GM12878 (cell line): Measurements from ENCODE around the gene PKD1. TPM values are rescaled to one million over a fixed set of nuclear protein-coding genes. Genes with fewer than 3 reads are reported as not detected.

ENCODE experiments used
- ATAC-seq: fragments of 200-7000 bp; cut with Tn5 transposase; 3 replicates; pipeline ENCODE4 v1.9.1; 2020; ENCODE audit warnings: mild to moderate bottlenecking, moderate library complexity
- BruUV-seq: library from RNA; stranded (reverse); fragments of 400-500 nt; replicated peaks from 2 replicates; lab custom pipeline; 2021; lab: Mats Ljungman, UMichigan
- CTCF ChIA-PET: fragments of 300-600 bp; sonication (Branson Sonifier 250); formaldehyde crosslinking; extraction: SDS; loops from one replicate; lab custom pipeline; 2021; ENCODE audit warnings: inconsistent platforms; lab: Yijun Ruan, JAX
- POLR2A ChIA-PET: fragments of 350-600 bp; formaldehyde crosslinking; extraction: SDS; loops from one replicate; lab custom pipeline; 2021; ENCODE audit warnings: inconsistent platforms; lab: Charles Lee
- RAD21 ChIA-PET: fragments of 300-600 bp; sonication (Branson Sonifier 250); formaldehyde crosslinking; loops from one replicate; lab custom pipeline; 2023; ENCODE audit warnings: antibody characterized with exemption; ENCODE audit not compliant: unreplicated experiment; lab: Charles Lee
- SMC1A ChIA-PET: fragments of 300-600 bp; sonication (Branson Sonifier 250); formaldehyde crosslinking; loops from one replicate; lab custom pipeline; 2023; ENCODE audit not compliant: unreplicated experiment, uncharacterized antibody; lab: Charles Lee
- DNase-seq: peaks from one replicate; pipeline ENCODE4 v3.0.0-alpha.2; 2011; ENCODE audit warnings: low read depth, low spot score
- FAIRE-seq: peaks from 3 replicates; lab custom pipeline; 2011; peaks lifted over from hg19 to GRCh38; lab: Jason Lieb, UNC
- H2AFZ ChIP-seq: 2 replicates; pipeline ENCODE4 v1.6.0; 2011; ENCODE audit warnings: low read depth, low read length, control low read depth; ENCODE audit not compliant: control insufficient read depth
- H3K27ac ChIP-seq: 2 replicates; pipeline ENCODE4 v1.5.1; 2011; ENCODE audit warnings: control low read depth; ENCODE audit not compliant: control insufficient read depth, insufficient read depth
- H3K27me3 ChIP-seq, 2 experiments: replicated peaks in 1 of 2; 2 replicates each; pipeline versions ENCODE4 v1.6.0 to v1.6.1; 2011; ENCODE audit warnings: low read length in 1 of 2; ENCODE audit not compliant: control insufficient read depth in 2 of 2, insufficient read depth in 2 of 2
- H3K36me3 ChIP-seq, 2 experiments: 2 replicates each; pipeline ENCODE4 v1.5.1; 2011; ENCODE audit warnings: low read length in 1 of 2; ENCODE audit not compliant: control insufficient read depth in 2 of 2, insufficient read depth in 2 of 2
- H3K4me1 ChIP-seq: 2 replicates; pipeline ENCODE4 v1.6.1; 2011; ENCODE audit warnings: mild to moderate bottlenecking, low read length, moderate library complexity, mixed read lengths; ENCODE audit not compliant: control insufficient read depth, insufficient read depth
- H3K4me2 ChIP-seq: 2 replicates; pipeline ENCODE4 v1.6.0; 2011; ENCODE audit warnings: control low read depth; ENCODE audit not compliant: control insufficient read depth, insufficient read depth
- H3K4me3 ChIP-seq: fragments of 200-600 bp; sonication (generic); 2 replicates; pipeline ENCODE4 v1.5.1; 2016
- H3K79me2 ChIP-seq: 2 replicates; pipeline ENCODE4 v1.6.0; 2011; ENCODE audit warnings: low read length; ENCODE audit not compliant: control insufficient read depth, insufficient read depth
- H3K9ac ChIP-seq: 2 replicates; pipeline ENCODE4 v1.8.0; 2011; ENCODE audit warnings: low read length, control low read depth, mixed read lengths; ENCODE audit not compliant: control insufficient read depth, insufficient read depth
- H3K9me3 ChIP-seq: replicated peaks from 3 replicates; pipeline ENCODE4 v1.5.1; 2011; ENCODE audit warnings: mild to moderate bottlenecking, low read length; ENCODE audit not compliant: control insufficient read depth, insufficient read depth
- H4K20me1 ChIP-seq: 2 replicates; pipeline ENCODE4 v1.6.0; 2011; ENCODE audit not compliant: control insufficient read depth, insufficient read depth
- ASH2L ChIP-seq: fragments of 300-600, 200-600 bp; sonication (generic); IDR thresholded peaks from 2 replicates; pipeline ENCODE4 v1.6.1; 2017; ENCODE audit warnings: low read depth, mild to moderate bottlenecking, borderline replicate concordance
- CBX3 ChIP-seq: fragments of 200-600 bp; sonication (generic); IDR thresholded peaks from 2 replicates; pipeline ENCODE4 v1.6.1; 2016; ENCODE audit warnings: low read depth, borderline replicate concordance
- IKZF1 ChIP-seq: fragments of 450-650 bp; conservative IDR thresholded peaks from 2 replicates; pipeline ENCODE4 v1.6.1; 2017; ENCODE audit warnings: antibody characterized with exemption, mild to moderate bottlenecking
- JUND ChIP-seq: IDR thresholded peaks from 2 replicates; pipeline ENCODE4 v1.6.1; 2012; ENCODE audit warnings: low read depth, mild to moderate bottlenecking, low read length, improper control_type of control experiment, moderate library complexity
- KLF5 ChIP-seq: fragments of 450-650 bp; IDR thresholded peaks from 2 replicates; pipeline ENCODE4 v1.6.1; 2014; ENCODE audit warnings: mild to moderate bottlenecking; ENCODE audit not compliant: partially characterized antibody
- MYB ChIP-seq: fragments of 150-350 bp; IDR thresholded peaks from 2 replicates; pipeline ENCODE4 v1.6.1; 2014; ENCODE audit warnings: mild to moderate bottlenecking, low read depth, low read length, borderline replicate concordance
- NR2C2 ChIP-seq: IDR thresholded peaks from 2 replicates; pipeline ENCODE4 v1.6.1; 2011; ENCODE audit warnings: borderline replicate concordance, low read depth; ENCODE audit not compliant: control insufficient read depth, insufficient read length
- RUNX3 ChIP-seq: IDR thresholded peaks from 2 replicates; pipeline ENCODE4 v1.6.1; 2012; ENCODE audit warnings: low read length, inconsistent platforms
- SREBF1 ChIP-seq: IDR thresholded peaks from 2 replicates; pipeline ENCODE4 v1.6.1; 2012; ENCODE audit warnings: mild to moderate bottlenecking, low read length
- SUZ12 ChIP-seq: fragments of 200-600 bp; sonication (generic); IDR thresholded peaks from one replicate; pipeline ENCODE4 v1.6.1; 2018; ENCODE audit warnings: antibody characterized with exemption, mild to moderate bottlenecking; ENCODE audit not compliant: unreplicated experiment
- TBL1XR1 ChIP-seq: IDR thresholded peaks from 2 replicates; pipeline ENCODE4 v1.6.1; 2012; ENCODE audit warnings: low read depth, low read length, improper control_type of control experiment
- USF2 ChIP-seq: IDR thresholded peaks from 2 replicates; pipeline ENCODE4 v1.6.1; 2011; ENCODE audit warnings: low read depth, low read length, improper control_type of control experiment, borderline replicate concordance
- ZNF217 ChIP-seq: fragments of 450-650 bp; IDR thresholded peaks from 2 replicates; pipeline ENCODE4 v1.6.1; 2017; ENCODE audit warnings: antibody characterized with exemption, mild to moderate bottlenecking
- WGBS: methylation state at CpG from one replicate; pipeline ENCODE4 v1.1.6; 2016; ENCODE audit warnings: low lambda C conversion rate; ENCODE audit not compliant: insufficient replicate concordance, insufficient coverage; ENCODE audit errors: missing lambda C conversion rate; 5-methylcytosine and 5-hydroxymethylcytosine counted together
- in situ Hi-C: fragments of 300-500 bp; cut with MboI; formaldehyde crosslinking; loops from 9 replicates; pipeline ENCODE4 v1.14.3; 2018; ENCODE audit warnings: mixed read lengths
- intact Hi-C: fragments of 100-400 bp; cut with micrococcal nuclease; formaldehyde crosslinking; loops from one replicate; pipeline ENCODE4 v1.14.2; 2022; ENCODE audit not compliant: unreplicated experiment
- polyA plus RNA-seq, 11 experiments: library from polyadenylated mRNA; depleted of rRNA in 4 of 11; unstranded in 6 of 11; stranded (reverse) in 5 of 11; fragments of >200 nt; fragmentation: Nextera tagmentation in 4 of 11; fragmentation: Illumina TruSeq in 1 of 11; extraction: Ambion mirVana in 4 of 11; extraction: Trizol in 1 of 11; gene quantifications; 1 replicate in 1 of 11; 2 replicates in 10 of 11; pipeline versions ENCODE4 v1.2.1 to v1.2.3, GENCODE V29; 2011 to 2016; ENCODE audit warnings: inconsistent platforms in 2 of 11, missing spikeins in 2 of 11, low read depth in 1 of 11
- total RNA-seq, 4 experiments: library from RNA; depleted of rRNA in 3 of 4; stranded (reverse); fragments of >200 nt in 3 of 4; fragmentation: Illumina TruSeq in 1 of 4; extraction: Trizol in 1 of 4; gene quantifications; 2 replicates each; pipeline versions ENCODE4 v1.2.1 to v1.2.3, GENCODE V29; 2013 to 2021

Gene PKD1
- total and polyA plus RNA-seq, 10 of the 15 experiments (the other 5 are each of a cell fraction or from before 2014, with no cell fraction given): 0.11 to 62.0 (median 6.1) TPM

- ATAC-seq (no peak), DNase-seq (no peak), FAIRE-seq (no peak)
- Histone ChIP-seq H3K36me3 (peaks cover 0 to 6% of the 10 kb centered on the region in 2 experiments; a peak in 3 of 4 replicates), H4K20me1 (no peaks in the 10 kb centered on the region), H3K27ac (no peak overlapping the region), H2AFZ (no peak overlapping the region), H3K4me1 (no peaks in the 10 kb centered on the region), H3K9me3 (no peaks in the 10 kb centered on the region), H3K4me3 (no peak overlapping the region), H3K79me2 (no peaks in the 10 kb centered on the region), H3K9ac (no peak overlapping the region), H3K27me3 (no peaks in the 10 kb centered on the region), H3K4me2 (no peak overlapping the region)
- ChIA-PET POLR2A (no interaction called here), RAD21 (no interaction called here), CTCF (interaction anchor here (1.1 kb wide), 1 partner anchor 65 kb away, joined by 3 read pairs; no protein-coding TSS in a partner anchor), SMC1A (no interaction called here)
- TF ChIP-seq ZNF217: no peak
- TF ChIP-seq MYB: no peak
- TF ChIP-seq SREBF1: no peak
- TF ChIP-seq NR2C2: no peak
- TF ChIP-seq KLF5: no peak
- no peak for TF ChIP-seq SUZ12
- no peak for TF ChIP-seq TBL1XR1
- TF ChIP-seq CBX3: no peak
- TF ChIP-seq RUNX3: no peak
- TF ChIP-seq JUND: no peak
- TF ChIP-seq IKZF1: no peak
- TF ChIP-seq USF2: no peak
- no peak for TF ChIP-seq ASH2L
- intact Hi-C loops (no loop called here), in situ Hi-C loops (loop anchor here (10.0 kb wide), 1 partner anchor 57 kb away; the partner anchor contains the start of gene RAB26)
- 81% methylated on average over 40 of the region's 41 CpGs for WGBS
- no TSS peak for BruUV-seq
Observed at GRCh38 chr16:2087748-2088631, 47.7 kb downstream of the PKD1 start.
